T-cell (primary cell): ENCODE results near the gene PDE4DIP. TPM values are rescaled to one million over a fixed set of nuclear protein-coding genes. Genes with fewer than 3 reads are reported as not detected.
"Not testable (repeated sequence)": the region's sequence is repeated elsewhere in the genome, so short reads cannot be mapped to it uniquely, and the experiment has no call there.

Experiments used
- ATAC-seq, 4 experiments: fragments of 200-7000 bp in 3 of 4; fragments of 150-1000 bp in 1 of 4; cut with Tn5 transposase; replicated peaks in 1 of 4; 1 replicate in 3 of 4; 2 replicates in 1 of 4; pipeline ENCODE4 v1.10.0; 2021; ENCODE audit warnings: moderate library complexity in 3 of 4, mild to moderate bottlenecking in 2 of 4, moderate number of reproducible peaks in 1 of 4
- CTCF ChIA-PET, 2 donors: fragments of 300-600 bp; sonication (Branson Sonifier 250); formaldehyde crosslinking; loops; one replicate each; lab custom pipeline; 2022; ENCODE audit warnings: antibody characterized with exemption in 2 of 2; lab: Charles Lee
- POLR2A ChIA-PET, 2 donors: fragments of 300-600 bp; sonication (Branson Sonifier 250); formaldehyde crosslinking; loops; one replicate each; lab custom pipeline; 2022; ENCODE audit warnings: antibody characterized with exemption in 2 of 2; lab: Charles Lee
- DNase-seq, 35 experiments: peaks; one replicate each; pipeline versions ENCODE4 v3.0.0 to v3.0.0-alpha.2; 2013 to 2023
- H3K27ac ChIP-seq: one replicate; pipeline ENCODE4 v1.5.1; 2013; ENCODE audit warnings: low read length
- H3K27me3 ChIP-seq, 2 experiments: replicated peaks in 1 of 2; 1 replicate in 1 of 2; 2 replicates in 1 of 2; pipeline versions ENCODE4 v1.6.1 to v1.7.0; 2013; ENCODE audit warnings: low read length in 1 of 2, mixed read lengths in 1 of 2; ENCODE audit not compliant: control insufficient read depth in 2 of 2, insufficient read depth in 2 of 2; ENCODE audit errors: extremely low read depth in 1 of 2
- H3K36me3 ChIP-seq, 2 donors: 1 replicate in 1 of 2; 2 replicates in 1 of 2; pipeline versions ENCODE4 v1.6.1 to v1.7.0; 2013; ENCODE audit warnings: low read length in 1 of 2; ENCODE audit not compliant: control insufficient read depth in 2 of 2, insufficient read depth in 1 of 2; ENCODE audit errors: extremely low read depth in 1 of 2
- H3K4me1 ChIP-seq, 2 experiments: 1 replicate in 1 of 2; 2 replicates in 1 of 2; pipeline versions ENCODE4 v1.6.1 to v1.7.0; 2013; ENCODE audit warnings: low read length in 2 of 2, mixed read lengths in 1 of 2; ENCODE audit not compliant: insufficient read depth in 2 of 2, control insufficient read depth in 1 of 2; ENCODE audit errors: extremely low read depth in 1 of 2
- H3K4me3 ChIP-seq, 2 donors: 1 replicate in 1 of 2; 2 replicates in 1 of 2; pipeline versions ENCODE4 v1.5.1 to v1.7.0; 2013; ENCODE audit warnings: mild to moderate bottlenecking in 2 of 2, low read length in 1 of 2, moderate library complexity in 1 of 2; ENCODE audit not compliant: control insufficient read depth in 1 of 2; ENCODE audit errors: extremely low read depth in 1 of 2
- H3K9me3 ChIP-seq: 2 replicates; pipeline ENCODE4 v1.7.0; 2013
- H3K27ac Mint-ChIP-seq, 2 donors: one replicate each; pipeline ENCODE4 v1.8.0; 2020 to 2021; ENCODE audit warnings: mild to moderate bottlenecking in 2 of 2, mixed read lengths in 2 of 2
- H3K27me3 Mint-ChIP-seq, 2 donors: one replicate each; pipeline ENCODE4 v1.8.0; 2021 to 2022; ENCODE audit warnings: mixed read lengths in 2 of 2
- H3K36me3 Mint-ChIP-seq: one replicate; pipeline ENCODE4 v1.8.0; 2021; ENCODE audit warnings: mixed read lengths
- H3K4me1 Mint-ChIP-seq, 3 donors: one replicate each; pipeline ENCODE4 v1.8.0; 2020 to 2022; ENCODE audit warnings: mixed read lengths in 3 of 3, mild to moderate bottlenecking in 1 of 3
- H3K4me3 Mint-ChIP-seq, 3 donors: one replicate each; pipeline ENCODE4 v1.8.0; 2020 to 2022; ENCODE audit warnings: mild to moderate bottlenecking in 3 of 3, mixed read lengths in 3 of 3, moderate library complexity in 3 of 3
- H3K9me3 Mint-ChIP-seq, 3 donors: one replicate each; pipeline ENCODE4 v1.8.0; 2020 to 2022; ENCODE audit warnings: mixed read lengths in 3 of 3
- WGBS: methylation state at CpG from one replicate; pipeline ENCODE4 v1.1.5; 2013; ENCODE audit warnings: missing lambda C conversion rate; ENCODE audit not compliant: insufficient coverage; 5-methylcytosine and 5-hydroxymethylcytosine counted together
- total RNA-seq, 35 experiments: library from RNA in 6 of 35; stranded (reverse) in 6 of 35; fragments of 120-200 nt in 1 of 35; gene quantifications; one replicate each; pipeline versions ENCODE4 v1.2.1 to v1.2.4 and lab custom pipeline; 2013 to 2026

Gene PDE4DIP
- total RNA-seq, 5 donors from 2014 or later (not counting 1 experiment from before 2014, with no cell fraction given): 37.0 to 98.1 (median 71.7) TPM

GRCh38 chr1:149016626-149017025, 172.4 kb downstream of the PDE4DIP start:
- H3K27ac ChIP-seq, ATAC-seq, H3K9me3 ChIP-seq, H3K36me3 ChIP-seq, H3K36me3 Mint-ChIP-seq, H3K4me1 Mint-ChIP-seq, H3K27me3 Mint-ChIP-seq, H3K27me3 ChIP-seq, CTCF ChIA-PET, H3K27ac Mint-ChIP-seq, H3K4me3 ChIP-seq, H3K9me3 Mint-ChIP-seq, POLR2A ChIA-PET, H3K4me3 Mint-ChIP-seq, H3K4me1 ChIP-seq, DNase-seq: not testable (repeated sequence)
- WGBS: no CpG with 5 or more reads among the region's 2 CpGs

- H3K9me3 ChIP-seq, DNase-seq, H3K9me3 Mint-ChIP-seq, H3K27me3 ChIP-seq, H3K27me3 Mint-ChIP-seq, H3K4me3 Mint-ChIP-seq, H3K27ac ChIP-seq, H3K36me3 ChIP-seq, ATAC-seq, H3K27ac Mint-ChIP-seq, H3K4me3 ChIP-seq, POLR2A ChIA-PET, H3K4me1 Mint-ChIP-seq, H3K4me1 ChIP-seq, CTCF ChIA-PET, H3K36me3 Mint-ChIP-seq: not testable (repeated sequence)
- no CpG with 5 or more reads among the region's 3 CpGs for WGBS
These were observed 174.3 kb downstream of the PDE4DIP start for GRCh38 chr1:149018577-149018976.

- POLR2A ChIA-PET, H3K4me1 Mint-ChIP-seq: not testable (repeated sequence)
These were observed 180.1 kb downstream of the PDE4DIP start for GRCh38 chr1:149024327-149024726.

GRCh38 chr1:149033916-149034315, 189.7 kb downstream of the PDE4DIP start:
- ATAC-seq, H3K4me1 ChIP-seq, CTCF ChIA-PET, H3K9me3 Mint-ChIP-seq, H3K36me3 ChIP-seq, H3K9me3 ChIP-seq, H3K4me3 ChIP-seq, H3K27me3 Mint-ChIP-seq, H3K4me1 Mint-ChIP-seq, H3K27ac Mint-ChIP-seq, H3K4me3 Mint-ChIP-seq, H3K36me3 Mint-ChIP-seq, H3K27me3 ChIP-seq, DNase-seq, H3K27ac ChIP-seq, POLR2A ChIA-PET: not testable (repeated sequence)
- no CpG with 5 or more reads among the region's 3 CpGs for WGBS

More at GRCh38 chr1:149024327-149024726, 180.1 kb downstream of the PDE4DIP start:
- H3K9me3 Mint-ChIP-seq, H3K27me3 ChIP-seq, H3K9me3 ChIP-seq, H3K36me3 ChIP-seq, H3K27me3 Mint-ChIP-seq, DNase-seq, H3K4me3 Mint-ChIP-seq, ATAC-seq, H3K4me3 ChIP-seq, CTCF ChIA-PET, H3K36me3 Mint-ChIP-seq, H3K4me1 ChIP-seq, H3K27ac Mint-ChIP-seq, H3K27ac ChIP-seq: not testable (repeated sequence)
- WGBS: no CpG with 5 or more reads among the region's 3 CpGs

- H3K9me3 Mint-ChIP-seq, H3K4me1 Mint-ChIP-seq, H3K36me3 Mint-ChIP-seq, H3K27ac ChIP-seq, H3K4me3 Mint-ChIP-seq, H3K27ac Mint-ChIP-seq, CTCF ChIA-PET, H3K27me3 Mint-ChIP-seq, POLR2A ChIA-PET, ATAC-seq, H3K4me3 ChIP-seq, DNase-seq, H3K27me3 ChIP-seq, H3K4me1 ChIP-seq, H3K36me3 ChIP-seq, H3K9me3 ChIP-seq: not testable (repeated sequence)
- WGBS: 83% methylated on average over 1 of the region's 4 CpGs
These were observed 198.8 kb downstream of the PDE4DIP start for GRCh38 chr1:149043056-149043455.

- H3K4me1 ChIP-seq, ATAC-seq, H3K9me3 ChIP-seq, H3K4me3 ChIP-seq, H3K36me3 ChIP-seq, CTCF ChIA-PET, H3K4me3 Mint-ChIP-seq, H3K27me3 Mint-ChIP-seq, H3K27me3 ChIP-seq, DNase-seq, H3K27ac ChIP-seq, H3K9me3 Mint-ChIP-seq, H3K4me1 Mint-ChIP-seq, POLR2A ChIA-PET, H3K27ac Mint-ChIP-seq: not testable (repeated sequence)
- H3K36me3 Mint-ChIP-seq: peaks cover 16% of the 10 kb centered on the region
- WGBS: no CpG with 5 or more reads among the region's 3 CpGs
These were observed 220.4 kb downstream of the PDE4DIP start for GRCh38 chr1:149064611-149065010.

- H3K4me1 ChIP-seq, H3K27me3 ChIP-seq, H3K27me3 Mint-ChIP-seq, DNase-seq, ATAC-seq, H3K9me3 Mint-ChIP-seq, H3K27ac ChIP-seq, H3K36me3 ChIP-seq, H3K36me3 Mint-ChIP-seq, CTCF ChIA-PET, H3K9me3 ChIP-seq, H3K27ac Mint-ChIP-seq, H3K4me3 ChIP-seq, POLR2A ChIA-PET, H3K4me3 Mint-ChIP-seq, H3K4me1 Mint-ChIP-seq: not testable (repeated sequence)
- no CpG with 5 or more reads among the region's 9 CpGs for WGBS
These were observed 231.4 kb downstream of the PDE4DIP start for GRCh38 chr1:149075505-149076127.
